H9 (cell line): ENCODE results near the gene SPRED2. TPM values are rescaled to one million over a fixed set of nuclear protein-coding genes. Genes with fewer than 3 reads are reported as not detected.

ENCODE experiments used
- DNase-seq: peaks from one replicate; pipeline ENCODE4 v3.0.0-alpha.2; 2017
- H2AFZ ChIP-seq: one replicate; pipeline ENCODE4 v1.6.1; 2013; ENCODE audit warnings: mild to moderate bottlenecking, low read length, control low read depth, moderate library complexity
- H2AK5ac ChIP-seq: 2 replicates; pipeline ENCODE4 v1.6.1; 2013; ENCODE audit warnings: low read length, control low read depth, mixed read lengths; ENCODE audit not compliant: insufficient read length
- H2BK120ac ChIP-seq: one replicate; pipeline ENCODE4 v1.6.1; 2013; ENCODE audit warnings: low read depth, mild to moderate bottlenecking, low read length, control low read depth, inconsistent platforms; ENCODE audit not compliant: poor library complexity, severe bottlenecking
- H2BK12ac ChIP-seq: 2 replicates; pipeline ENCODE4 v1.6.1; 2013; ENCODE audit warnings: low read length, control low read depth, mixed read lengths, low read depth; ENCODE audit not compliant: insufficient read length
- H2BK15ac ChIP-seq: 2 replicates; pipeline ENCODE4 v1.6.1; 2013; ENCODE audit warnings: low read depth, low read length, control low read depth
- H2BK20ac ChIP-seq: one replicate; pipeline ENCODE4 v1.6.1; 2013; ENCODE audit warnings: low read depth, mild to moderate bottlenecking, low read length, control low read depth, inconsistent platforms; ENCODE audit not compliant: poor library complexity, severe bottlenecking
- H2BK5ac ChIP-seq: 2 replicates; pipeline ENCODE4 v1.6.1; 2013; ENCODE audit warnings: low read length, control low read depth, mixed read lengths; ENCODE audit not compliant: insufficient read length
- H3K14ac ChIP-seq: 2 replicates; pipeline ENCODE4 v1.6.1; 2013; ENCODE audit warnings: low read length, control low read depth; ENCODE audit not compliant: insufficient read depth
- H3K18ac ChIP-seq: 2 replicates; pipeline ENCODE4 v1.6.1; 2013; ENCODE audit warnings: low read depth, mild to moderate bottlenecking, mixed read lengths, low read length, control low read depth; ENCODE audit not compliant: insufficient read length
- H3K23ac ChIP-seq: 2 replicates; pipeline ENCODE4 v1.6.1; 2013; ENCODE audit warnings: low read length, control low read depth, mixed read lengths, low read depth; ENCODE audit not compliant: insufficient read length
- H3K23me2 ChIP-seq: 2 replicates; pipeline ENCODE4 v1.6.1; 2013; ENCODE audit warnings: low read depth, mild to moderate bottlenecking, mixed read lengths, low read length, control low read depth; ENCODE audit not compliant: insufficient read length, poor library complexity, severe bottlenecking
- H3K27ac ChIP-seq: 2 replicates; pipeline ENCODE4 v1.5.1; 2013; ENCODE audit warnings: low read length, control low read depth, mixed read lengths, low read depth; ENCODE audit not compliant: insufficient read length
- H3K27me3 ChIP-seq: 2 replicates; pipeline ENCODE4 v1.6.1; 2013; ENCODE audit warnings: low read length, control low read depth, inconsistent platforms; ENCODE audit not compliant: insufficient read depth
- H3K4ac ChIP-seq: 2 replicates; pipeline ENCODE4 v1.6.1; 2013; ENCODE audit warnings: low read depth, mild to moderate bottlenecking, control low read depth, inconsistent platforms, low read length, moderate library complexity
- H3K4me1 ChIP-seq: 2 replicates; pipeline ENCODE4 v1.6.1; 2013; ENCODE audit warnings: low read length, control low read depth, inconsistent platforms; ENCODE audit not compliant: insufficient read depth
- H3K4me2 ChIP-seq: 2 replicates; pipeline ENCODE4 v1.6.1; 2013; ENCODE audit warnings: low read length, control low read depth, mixed read lengths; ENCODE audit not compliant: insufficient read length, insufficient read depth
- H3K56ac ChIP-seq: 2 replicates; pipeline ENCODE4 v1.6.1; 2013; ENCODE audit warnings: low read depth, mild to moderate bottlenecking, mixed read lengths, low read length, control low read depth; ENCODE audit not compliant: insufficient read length
- H3K79me1 ChIP-seq: 2 replicates; pipeline ENCODE4 v1.6.1; 2013; ENCODE audit warnings: low read depth, mild to moderate bottlenecking, moderate library complexity, low read length, control low read depth, inconsistent platforms; ENCODE audit not compliant: insufficient read depth, poor library complexity, severe bottlenecking
- H3K79me2 ChIP-seq: 2 replicates; pipeline ENCODE4 v1.6.1; 2013; ENCODE audit warnings: low read length, control low read depth, inconsistent platforms; ENCODE audit not compliant: insufficient read depth
- H3K9ac ChIP-seq: 2 replicates; pipeline ENCODE4 v1.6.1; 2013; ENCODE audit warnings: low read length, control low read depth, mixed read lengths; ENCODE audit not compliant: insufficient read length; ENCODE audit errors: extremely low read depth
- H3K9me3 ChIP-seq: one replicate; pipeline ENCODE4 v1.6.1; 2013; ENCODE audit warnings: low read depth, low read length, inconsistent platforms; ENCODE audit not compliant: control insufficient read depth
- H3T11ph ChIP-seq: one replicate; pipeline ENCODE4 v1.6.1; 2013; ENCODE audit warnings: mild to moderate bottlenecking, low read length, control low read depth, inconsistent platforms
- H4K20me1 ChIP-seq: one replicate; pipeline ENCODE4 v1.6.1; 2013; ENCODE audit not compliant: control insufficient read depth, insufficient read length, insufficient read depth
- H4K5ac ChIP-seq: 2 replicates; pipeline ENCODE4 v1.6.1; 2013; ENCODE audit warnings: low read depth, mild to moderate bottlenecking, mixed read lengths, low read length, control low read depth; ENCODE audit not compliant: insufficient read length
- H4K8ac ChIP-seq: replicated peaks from 2 replicates; pipeline ENCODE4 v1.6.1; 2013; ENCODE audit warnings: low read length, control low read depth, mixed read lengths, low read depth; ENCODE audit not compliant: insufficient read length
- H4K91ac ChIP-seq: 2 replicates; pipeline ENCODE4 v1.6.1; 2013; ENCODE audit warnings: low read depth, mild to moderate bottlenecking, moderate library complexity, mixed read lengths, low read length, control low read depth; ENCODE audit not compliant: insufficient read length
- H3K27ac Mint-ChIP-seq, 3 experiments: 2 replicates in 2 of 3; 3 replicates in 1 of 3; pipeline ENCODE4 v1.8.0; 2020 to 2021; ENCODE audit warnings: mixed read lengths in 3 of 3, mild to moderate bottlenecking in 1 of 3, moderate library complexity in 1 of 3
- H3K27me3 Mint-ChIP-seq: 2 replicates; pipeline ENCODE4 v1.8.0; 2021; ENCODE audit warnings: low read depth, mild to moderate bottlenecking, moderate library complexity, mixed read lengths
- H3K36me3 Mint-ChIP-seq, 3 experiments: 2 replicates in 2 of 3; 3 replicates in 1 of 3; pipeline ENCODE4 v1.8.0; 2020 to 2021; ENCODE audit warnings: low read depth in 3 of 3, mixed read lengths in 3 of 3; ENCODE audit not compliant: insufficient read depth in 1 of 3
- H3K4me1 Mint-ChIP-seq, 2 experiments: 2 replicates each; pipeline ENCODE4 v1.8.0; 2020; ENCODE audit warnings: mixed read lengths in 2 of 2
- H3K4me3 Mint-ChIP-seq, 2 experiments: 2 replicates in 1 of 2; 3 replicates in 1 of 2; pipeline ENCODE4 v1.8.0; 2020 to 2021; ENCODE audit warnings: mild to moderate bottlenecking in 2 of 2, mixed read lengths in 2 of 2, moderate library complexity in 1 of 2
- H3K9me3 Mint-ChIP-seq, 2 experiments: 2 replicates in 1 of 2; 3 replicates in 1 of 2; pipeline ENCODE4 v1.8.0; 2020; ENCODE audit warnings: mild to moderate bottlenecking in 2 of 2, mixed read lengths in 2 of 2, moderate library complexity in 1 of 2
- WGBS: extraction: QIAGEN DNeasy Blood & Tissue Kit; methylation state at CpG from one replicate; pipeline ENCODE4 v1.1.7; 2013; ENCODE audit warnings: missing lambda C conversion rate, low lambda C conversion rate, mixed read lengths; ENCODE audit not compliant: insufficient read length; ENCODE audit errors: extremely low coverage; 5-methylcytosine and 5-hydroxymethylcytosine counted together
- total RNA-seq: library from RNA; stranded (reverse); gene quantifications from 2 replicates; pipeline ENCODE4 v1.2.1, GENCODE V29; 2021
- TF ChIP-seq, protein P1 (sequence below): fragments of 200-600 bp; sonication (generic); conservative IDR thresholded peaks from 3 replicates; pipeline ENCODE4 v1.8.0; 2021; ENCODE audit warnings: antibody characterized with exemption, mild to moderate bottlenecking

Gene SPRED2
- total RNA-seq, 1 experiment from 2014 or later = 23.5 TPM

GRCh38 chr2:65417509-65418085 lies 14.8 kb downstream of the SPRED2 start:
- Histone ChIP-seq H4K5ac (no peak overlapping the region), H2BK15ac (no peak overlapping the region), H3K4me1 (peaks cover 18% of the 10 kb centered on the region), H2BK5ac (no peak overlapping the region), H2AK5ac (no peak overlapping the region), H3K56ac (no peak overlapping the region), H3K23me2 (no peaks in the 10 kb centered on the region), H4K8ac (no peak overlapping the region), H3K14ac (no peak overlapping the region), H3K23ac (no peak overlapping the region), H3K27ac (no peak overlapping the region), H2AFZ (no peak overlapping the region), H2BK120ac (no peak overlapping the region), H4K20me1 (no peaks in the 10 kb centered on the region), H3K79me1 (no peaks in the 10 kb centered on the region), H2BK12ac (no peak overlapping the region), H3K4ac (no peak overlapping the region), H3K4me2 (no peak overlapping the region), H3T11ph (no peak overlapping the region), H3K79me2 (no peaks in the 10 kb centered on the region), H2BK20ac (no peak overlapping the region), H3K9ac (no peak overlapping the region), H4K91ac (no peak overlapping the region), H3K27me3 (no peaks in the 10 kb centered on the region), H3K18ac (no peak overlapping the region), H3K9me3 (no peaks in the 10 kb centered on the region)
- Mint-ChIP-seq H3K36me3 (0 out of 7 replicates have a peak, but pooled peaks cover 0 to 1% (median 0%) of the 10 kb centered on the region in 3 experiments), H3K4me1 (peaks cover 51% of the 10 kb centered on the region in 2 experiments), H3K27me3 (peaks cover 3% of the 10 kb centered on the region; the same call in 1 of the 2 replicates), H3K9me3 (no peaks in the 10 kb centered on the region), H3K4me3 (no peak overlapping the region), H3K27ac (no peak overlapping the region)
- WGBS = no CpG with 5 or more reads among the region's 3 CpGs
- no peak for DNase-seq
- TF ChIP-seq, protein P1, sequence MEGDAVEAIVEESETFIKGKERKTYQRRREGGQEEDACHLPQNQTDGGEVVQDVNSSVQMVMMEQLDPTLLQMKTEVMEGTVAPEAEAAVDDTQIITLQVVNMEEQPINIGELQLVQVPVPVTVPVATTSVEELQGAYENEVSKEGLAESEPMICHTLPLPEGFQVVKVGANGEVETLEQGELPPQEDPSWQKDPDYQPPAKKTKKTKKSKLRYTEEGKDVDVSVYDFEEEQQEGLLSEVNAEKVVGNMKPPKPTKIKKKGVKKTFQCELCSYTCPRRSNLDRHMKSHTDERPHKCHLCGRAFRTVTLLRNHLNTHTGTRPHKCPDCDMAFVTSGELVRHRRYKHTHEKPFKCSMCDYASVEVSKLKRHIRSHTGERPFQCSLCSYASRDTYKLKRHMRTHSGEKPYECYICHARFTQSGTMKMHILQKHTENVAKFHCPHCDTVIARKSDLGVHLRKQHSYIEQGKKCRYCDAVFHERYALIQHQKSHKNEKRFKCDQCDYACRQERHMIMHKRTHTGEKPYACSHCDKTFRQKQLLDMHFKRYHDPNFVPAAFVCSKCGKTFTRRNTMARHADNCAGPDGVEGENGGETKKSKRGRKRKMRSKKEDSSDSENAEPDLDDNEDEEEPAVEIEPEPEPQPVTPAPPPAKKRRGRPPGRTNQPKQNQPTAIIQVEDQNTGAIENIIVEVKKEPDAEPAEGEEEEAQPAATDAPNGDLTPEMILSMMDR = no peak
